CD14-positive monocyte (primary cell): ENCODE results near the gene NR2F2. TPM values are rescaled to one million over a fixed set of nuclear protein-coding genes. Genes with fewer than 3 reads are reported as not detected.

Experiments
- DNase-seq, 3 donors: peaks; one replicate each; pipeline ENCODE4 v3.0.0-alpha.2; 2011 to 2022
- H2AFZ ChIP-seq: 2 replicates; pipeline ENCODE4 v1.6.0; 2012; ENCODE audit warnings: mild to moderate bottlenecking, low read depth, low read length, inconsistent platforms; ENCODE audit not compliant: insufficient read depth, poor library complexity, severe bottlenecking
- H3K27ac ChIP-seq, 2 donors: 1 replicate in 1 of 2; 2 replicates in 1 of 2; pipeline ENCODE4 v1.5.1; 2012 to 2013; ENCODE audit warnings: low read length in 2 of 2, control low read depth in 1 of 2, inconsistent platforms in 1 of 2, low read depth in 1 of 2, mild to moderate bottlenecking in 1 of 2
- H3K27me3 ChIP-seq, 2 donors: one replicate each; pipeline versions ENCODE4 v1.6.0 to v1.6.1; 2011 to 2013; ENCODE audit warnings: low read length in 2 of 2; ENCODE audit not compliant: control insufficient read depth in 2 of 2, insufficient read depth in 2 of 2
- H3K36me3 ChIP-seq, 2 donors: replicated peaks in 1 of 2; 1 replicate in 1 of 2; 2 replicates in 1 of 2; pipeline versions ENCODE4 v1.5.1 to v1.6.1; 2012 to 2013; ENCODE audit warnings: low read length in 2 of 2, control low read depth in 1 of 2, inconsistent platforms in 1 of 2, mild to moderate bottlenecking in 1 of 2; ENCODE audit not compliant: insufficient read depth in 2 of 2, control insufficient read depth in 1 of 2
- H3K4me1 ChIP-seq, 2 donors: 1 replicate in 1 of 2; 2 replicates in 1 of 2; pipeline versions ENCODE4 v1.5.1 to v1.6.1; 2012 to 2013; ENCODE audit warnings: low read length in 2 of 2, control low read depth in 1 of 2, inconsistent platforms in 1 of 2, mild to moderate bottlenecking in 1 of 2, moderate library complexity in 1 of 2; ENCODE audit not compliant: insufficient read depth in 2 of 2, control insufficient read depth in 1 of 2
- H3K4me2 ChIP-seq: replicated peaks from 2 replicates; pipeline ENCODE3; 2012; ENCODE audit warnings: low read length, moderate library complexity, mild to moderate bottlenecking; ENCODE audit not compliant: poor library complexity, severe bottlenecking; ENCODE audit errors: extremely low read depth
- H3K4me3 ChIP-seq, 3 experiments: fragments of 200-600 bp in 1 of 3; sonication (generic) in 1 of 3; replicated peaks in 1 of 3; 1 replicate in 2 of 3; 2 replicates in 1 of 3; pipeline ENCODE4 v1.5.1; 2011 to 2013; ENCODE audit warnings: low read length in 3 of 3, mild to moderate bottlenecking in 3 of 3, control low read depth in 2 of 3, low read depth in 2 of 3, inconsistent platforms in 1 of 3, moderate library complexity in 1 of 3
- H3K79me2 ChIP-seq: 2 replicates; pipeline ENCODE4 v1.6.0; 2012; ENCODE audit warnings: mild to moderate bottlenecking, control low read depth, inconsistent platforms, low read length, moderate library complexity; ENCODE audit not compliant: insufficient read depth
- H3K9ac ChIP-seq: 2 replicates; pipeline ENCODE4 v1.6.0; 2017; ENCODE audit warnings: low read length, mild to moderate bottlenecking; ENCODE audit not compliant: insufficient read depth, poor library complexity, severe bottlenecking
- H3K9me3 ChIP-seq, 2 donors: replicated peaks in 1 of 2; 1 replicate in 1 of 2; 2 replicates in 1 of 2; pipeline versions ENCODE4 v1.5.1 to v1.6.1; 2012 to 2013; ENCODE audit warnings: low read length in 2 of 2, control low read depth in 1 of 2; ENCODE audit not compliant: control insufficient read depth in 1 of 2, insufficient read depth in 1 of 2
- H4K20me1 ChIP-seq: 2 replicates; pipeline ENCODE4 v1.6.0; 2012; ENCODE audit warnings: mild to moderate bottlenecking, low read length, control low read depth, moderate library complexity; ENCODE audit not compliant: insufficient read depth
- H3K27ac Mint-ChIP-seq, 7 donors: one replicate each; pipeline ENCODE4 v1.8.0; 2020; ENCODE audit warnings: mild to moderate bottlenecking in 7 of 7, mixed read lengths in 7 of 7, moderate library complexity in 6 of 7, inconsistent platforms in 2 of 7
- H3K27me3 Mint-ChIP-seq, 3 donors: one replicate each; pipeline ENCODE4 v1.8.0; 2021 to 2022; ENCODE audit warnings: low read depth in 3 of 3, mild to moderate bottlenecking in 3 of 3, mixed read lengths in 3 of 3, moderate library complexity in 3 of 3, inconsistent platforms in 1 of 3
- H3K36me3 Mint-ChIP-seq, 2 donors: one replicate each; pipeline ENCODE4 v1.8.0; 2020; ENCODE audit warnings: mixed read lengths in 2 of 2, inconsistent platforms in 1 of 2, mild to moderate bottlenecking in 1 of 2
- H3K4me1 Mint-ChIP-seq: one replicate; pipeline ENCODE4 v1.8.0; 2020; ENCODE audit warnings: mild to moderate bottlenecking, mixed read lengths
- H3K4me3 Mint-ChIP-seq, 2 donors: one replicate each; pipeline ENCODE4 v1.8.0; 2020; ENCODE audit warnings: mild to moderate bottlenecking in 2 of 2, mixed read lengths in 2 of 2, moderate library complexity in 1 of 2
- H3K9me3 Mint-ChIP-seq, 7 donors: one replicate each; pipeline ENCODE4 v1.8.0; 2020 to 2022; ENCODE audit warnings: mixed read lengths in 7 of 7, mild to moderate bottlenecking in 6 of 7, moderate library complexity in 6 of 7, inconsistent platforms in 2 of 7
- CTCF ChIP-seq: fragments of 200-600 bp; IDR thresholded peaks from one replicate; pipeline ENCODE4 v1.8.0; 2022; ENCODE audit warnings: antibody characterized with exemption, mild to moderate bottlenecking
- WGBS: methylation state at CpG from one replicate; pipeline ENCODE4 v1.1.5; 2013; ENCODE audit warnings: missing lambda C conversion rate; ENCODE audit not compliant: insufficient coverage; 5-methylcytosine and 5-hydroxymethylcytosine counted together
- intact Hi-C, 2 donors: fragments of 100-400 bp; cut with micrococcal nuclease; formaldehyde crosslinking; loops; one replicate each; pipeline versions ENCODE4 v1.15.0 to v1.15.1; 2023
- polyA plus RNA-seq, 3 donors: library from polyadenylated mRNA; depleted of rRNA in 1 of 3; unstranded in 2 of 3; stranded (reverse) in 1 of 3; fragments of 300-500 nt in 2 of 3; fragments of >200 nt in 1 of 3; fragmentation: Illumina TruSeq in 2 of 3; gene quantifications; 1 replicate in 2 of 3; 2 replicates in 1 of 3; pipeline ENCODE4 v1.2.3, GENCODE V29; 2012 to 2021

The NR2F2 gene
- polyA plus RNA-seq, 3 donors = not detected

GRCh38 chr15:96300836-96301235, 29.7 kb upstream of the NR2F2 start:
- Mint-ChIP-seq H3K27ac (no peak overlapping the region), H3K4me1 (no peaks in the 10 kb centered on the region), H3K9me3 (peaks cover 3 to 17% (median 8%) of the 10 kb centered on the region in 7 donors), H3K4me3 (no peak overlapping the region), H3K27me3 (peaks cover 0 to 2% (median 0%) of the 10 kb centered on the region in 3 donors), H3K36me3 (no peaks in the 10 kb centered on the region)
- H2AFZ ChIP-seq = no peak overlapping the region
- H3K27me3 ChIP-seq = no peaks in the 10 kb centered on the region
- no peaks in the 10 kb centered on the region for H3K4me1 ChIP-seq
- H3K9me3 ChIP-seq = peaks cover 0 to 17% of the 10 kb centered on the region in 2 donors
- intact Hi-C loops = no loop called here
- H3K4me3 ChIP-seq = no peak overlapping the region
- no peaks in the 10 kb centered on the region for H3K79me2 ChIP-seq
- 40% methylated on average over 1 of the region's 5 CpGs for WGBS
- no peaks in the 10 kb centered on the region for H3K36me3 ChIP-seq
- no peak overlapping the region for H3K9ac ChIP-seq
- no peak for TF ChIP-seq CTCF
- H3K4me2 ChIP-seq = no peak overlapping the region
- no peaks in the 10 kb centered on the region for H4K20me1 ChIP-seq
- H3K27ac ChIP-seq = no peak overlapping the region
- no peak for DNase-seq

- Histone ChIP-seq H3K36me3 (no peaks in the 10 kb centered on the region), H3K27ac (no peak overlapping the region), H3K79me2 (no peaks in the 10 kb centered on the region), H3K4me1 (no peaks in the 10 kb centered on the region), H3K9me3 (peaks cover 0 to 5% of the 10 kb centered on the region in 2 donors), H3K4me2 (no peak overlapping the region), H3K9ac (no peak overlapping the region), H3K27me3 (peaks cover 0 to 2% of the 10 kb centered on the region in 2 donors), H3K4me3 (no peak overlapping the region), H2AFZ (no peak overlapping the region), H4K20me1 (no peaks in the 10 kb centered on the region)
- Mint-ChIP-seq H3K27me3 (peaks cover 0 to 2% (median 1%) of the 10 kb centered on the region in 3 donors), H3K9me3 (peaks cover 0 to 10% (median 4%) of the 10 kb centered on the region in 7 donors), H3K4me1 (no peaks in the 10 kb centered on the region), H3K36me3 (no peaks in the 10 kb centered on the region), H3K4me3 (no peak overlapping the region), H3K27ac (no peak overlapping the region)
- intact Hi-C loops = no loop called here
- TF ChIP-seq CTCF = no peak
- DNase-seq = no peak
- WGBS = 89% methylated on average over 3 of the region's 9 CpGs
Observed at GRCh38 chr15:96303503-96304056, 26.9 kb upstream of the NR2F2 start.
